Nephron progenitor cell (in vitro differentiated cells): ENCODE data around the gene CTXND1.

Experiments
- DNase-seq: peaks from one replicate; pipeline ENCODE4 v3.0.0; 2021
- H3K27ac Mint-ChIP-seq: 2 replicates; pipeline ENCODE4 v1.8.0; 2021; ENCODE audit warnings: mild to moderate bottlenecking, moderate library complexity, mixed read lengths
- H3K27me3 Mint-ChIP-seq: 2 replicates; pipeline ENCODE4 v1.8.0; 2021; ENCODE audit warnings: mild to moderate bottlenecking, low read depth, mixed read lengths; ENCODE audit not compliant: poor library complexity
- H3K36me3 Mint-ChIP-seq: 2 replicates; pipeline ENCODE4 v1.8.0; 2021; ENCODE audit warnings: low read depth, mixed read lengths
- H3K4me1 Mint-ChIP-seq: 2 replicates; pipeline ENCODE4 v1.8.0; 2021; ENCODE audit warnings: mixed read lengths
- H3K4me3 Mint-ChIP-seq: 2 replicates; pipeline ENCODE4 v1.8.0; 2021; ENCODE audit warnings: mild to moderate bottlenecking, moderate library complexity, mixed read lengths
- H3K9me3 Mint-ChIP-seq: 2 replicates; pipeline ENCODE4 v1.8.0; 2021; ENCODE audit warnings: mild to moderate bottlenecking, moderate library complexity, mixed read lengths
- TF ChIP-seq, protein P1 (sequence below): fragments of 200-600 bp; sonication (generic); IDR thresholded peaks from 2 replicates; pipeline ENCODE4 v1.5.0; 2021; ENCODE audit warnings: antibody characterized with exemption

The CTXND1 gene

GRCh38 chr15:80173022-80173759 lies 78.8 kb downstream of the CTXND1 start:
- Mint-ChIP-seq H3K4me1 (peaks cover 5% of the 10 kb centered on the region), H3K27ac (no peak overlapping the region), H3K27me3 (peaks cover 3% of the 10 kb centered on the region), H3K36me3 (peaks cover 80% of the 10 kb centered on the region), H3K9me3 (no peaks in the 10 kb centered on the region), H3K4me3 (no peak overlapping the region)
- DNase-seq = peak; percentile 67
- TF ChIP-seq, protein P1, sequence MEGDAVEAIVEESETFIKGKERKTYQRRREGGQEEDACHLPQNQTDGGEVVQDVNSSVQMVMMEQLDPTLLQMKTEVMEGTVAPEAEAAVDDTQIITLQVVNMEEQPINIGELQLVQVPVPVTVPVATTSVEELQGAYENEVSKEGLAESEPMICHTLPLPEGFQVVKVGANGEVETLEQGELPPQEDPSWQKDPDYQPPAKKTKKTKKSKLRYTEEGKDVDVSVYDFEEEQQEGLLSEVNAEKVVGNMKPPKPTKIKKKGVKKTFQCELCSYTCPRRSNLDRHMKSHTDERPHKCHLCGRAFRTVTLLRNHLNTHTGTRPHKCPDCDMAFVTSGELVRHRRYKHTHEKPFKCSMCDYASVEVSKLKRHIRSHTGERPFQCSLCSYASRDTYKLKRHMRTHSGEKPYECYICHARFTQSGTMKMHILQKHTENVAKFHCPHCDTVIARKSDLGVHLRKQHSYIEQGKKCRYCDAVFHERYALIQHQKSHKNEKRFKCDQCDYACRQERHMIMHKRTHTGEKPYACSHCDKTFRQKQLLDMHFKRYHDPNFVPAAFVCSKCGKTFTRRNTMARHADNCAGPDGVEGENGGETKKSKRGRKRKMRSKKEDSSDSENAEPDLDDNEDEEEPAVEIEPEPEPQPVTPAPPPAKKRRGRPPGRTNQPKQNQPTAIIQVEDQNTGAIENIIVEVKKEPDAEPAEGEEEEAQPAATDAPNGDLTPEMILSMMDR = peak; percentile 70

GRCh38 chr15:80172401-80172800 lies 79.6 kb downstream of the CTXND1 start:
- no peaks in the 10 kb centered on the region for H3K9me3 Mint-ChIP-seq
- peaks cover 9% of the 10 kb centered on the region for H3K4me1 Mint-ChIP-seq
- peaks cover 3% of the 10 kb centered on the region for H3K27me3 Mint-ChIP-seq
- TF ChIP-seq, protein P1 = no peak
- no peak for DNase-seq
- H3K27ac Mint-ChIP-seq = peak overlapping the region; percentile 57
- no peak overlapping the region for H3K4me3 Mint-ChIP-seq
- H3K36me3 Mint-ChIP-seq = peaks cover 78% of the 10 kb centered on the region

DNA sequence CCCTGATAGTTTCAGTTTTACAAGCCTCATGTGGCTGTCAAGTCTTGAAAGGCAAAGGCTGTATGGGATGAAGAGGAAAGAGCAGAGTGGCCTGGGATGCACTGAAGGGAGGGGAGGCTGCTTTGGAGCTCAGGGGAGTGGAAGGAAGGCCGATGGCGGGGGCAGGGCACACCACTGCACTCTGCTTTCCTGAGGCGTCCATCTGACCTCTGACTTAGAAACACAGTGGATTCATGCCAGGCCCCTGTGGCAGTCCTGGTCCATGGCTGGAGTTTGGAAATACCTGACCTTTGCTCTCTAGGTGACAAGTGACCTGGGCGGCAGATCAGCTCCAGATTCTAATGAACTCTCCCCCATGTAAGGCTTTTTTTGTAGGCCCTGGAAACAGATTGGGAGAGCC lies 80.2 kb downstream of the CTXND1 start:
- no peak for DNase-seq
- Mint-ChIP-seq H3K27me3 (peaks cover 5% of the 10 kb centered on the region), H3K27ac (no peak overlapping the region), H3K36me3 (peaks cover 78% of the 10 kb centered on the region), H3K9me3 (no peaks in the 10 kb centered on the region), H3K4me3 (no peak overlapping the region), H3K4me1 (peaks cover 16% of the 10 kb centered on the region)
- TF ChIP-seq, protein P1 = no peak

- H3K4me3 Mint-ChIP-seq = no peak overlapping the region
- peaks cover 2% of the 10 kb centered on the region for H3K27me3 Mint-ChIP-seq
- DNase-seq = no peak
- H3K36me3 Mint-ChIP-seq = peaks cover 73% of the 10 kb centered on the region
- H3K27ac Mint-ChIP-seq = no peak overlapping the region
- H3K9me3 Mint-ChIP-seq = no peaks in the 10 kb centered on the region
- TF ChIP-seq, protein P1 = no peak
- peaks cover 17% of the 10 kb centered on the region for H3K4me1 Mint-ChIP-seq
Observed at GRCh38 chr15:80170596-80170995, 81.4 kb downstream of the CTXND1 start.

- peaks cover 2% of the 10 kb centered on the region for H3K27me3 Mint-ChIP-seq
- H3K27ac Mint-ChIP-seq = no peak overlapping the region
- TF ChIP-seq, protein P1 = no peak
- peaks cover 72% of the 10 kb centered on the region for H3K36me3 Mint-ChIP-seq
- no peak for DNase-seq
- no peaks in the 10 kb centered on the region for H3K9me3 Mint-ChIP-seq
- H3K4me1 Mint-ChIP-seq = peaks cover 17% of the 10 kb centered on the region
- H3K4me3 Mint-ChIP-seq = no peak overlapping the region
Observed at GRCh38 chr15:80169768-80170357, 82.2 kb downstream of the CTXND1 start.

- Mint-ChIP-seq H3K4me1 (peaks cover 17% of the 10 kb centered on the region), H3K27me3 (peaks cover 5% of the 10 kb centered on the region), H3K27ac (peak overlapping the region; percentile 51), H3K9me3 (no peaks in the 10 kb centered on the region), H3K36me3 (peaks cover 76% of the 10 kb centered on the region), H3K4me3 (no peak overlapping the region)
- TF ChIP-seq, protein P1 = no peak
- DNase-seq = no peak
Observed at GRCh38 chr15:80168421-80168820, 83.6 kb downstream of the CTXND1 start.
